ENCODE results near the gene CALD1.

Gene CALD1

DNA sequence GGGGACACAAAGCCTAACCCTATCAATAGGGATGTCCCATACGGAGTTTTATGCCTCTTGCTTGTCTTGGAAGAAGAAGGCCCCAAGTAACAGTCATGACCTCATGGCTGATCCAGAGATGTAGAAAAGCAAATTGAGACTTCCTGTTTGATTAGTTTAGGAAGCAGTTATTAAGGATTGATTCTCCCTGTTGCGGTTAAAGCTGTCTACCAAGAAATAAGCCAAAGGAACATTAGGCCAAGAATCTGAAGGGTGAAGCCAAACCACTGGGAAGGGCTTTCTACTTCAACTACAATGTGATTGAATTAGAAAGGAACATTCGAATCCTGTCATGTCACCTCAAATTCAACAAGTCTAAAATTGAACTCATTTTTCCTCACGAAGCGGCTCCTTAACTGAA, 146.3 kb downstream of the CALD1 start:
- DNase-seq, result no peak

GRCh38 chr7:134926396-134926795, 147.0 kb downstream of the CALD1 start:
- no peak for DNase-seq

DNA sequence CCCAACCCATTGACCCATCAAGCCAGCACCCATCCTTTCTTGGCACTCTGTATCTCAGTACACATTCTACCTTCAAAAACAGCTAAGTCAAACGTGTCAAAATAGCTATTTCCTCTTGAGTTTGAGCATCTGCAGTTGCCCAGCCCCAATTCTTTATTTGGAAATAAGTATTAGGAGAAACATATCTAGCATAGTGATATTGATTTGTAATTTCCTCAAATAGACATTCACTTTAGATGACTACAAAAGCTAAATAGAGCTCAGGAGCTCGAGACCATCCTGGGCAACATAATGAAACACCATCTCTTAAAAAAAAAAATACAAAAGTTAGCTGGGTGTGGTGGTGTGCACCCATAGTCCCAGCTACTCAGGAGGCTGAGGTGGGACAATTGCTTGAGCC, 147.6 kb downstream of the CALD1 start:
- DNase-seq, result no peak

- no peak for DNase-seq
These were observed 148.3 kb downstream of the CALD1 start for GRCh38 chr7:134927723-134928122.

DNA sequence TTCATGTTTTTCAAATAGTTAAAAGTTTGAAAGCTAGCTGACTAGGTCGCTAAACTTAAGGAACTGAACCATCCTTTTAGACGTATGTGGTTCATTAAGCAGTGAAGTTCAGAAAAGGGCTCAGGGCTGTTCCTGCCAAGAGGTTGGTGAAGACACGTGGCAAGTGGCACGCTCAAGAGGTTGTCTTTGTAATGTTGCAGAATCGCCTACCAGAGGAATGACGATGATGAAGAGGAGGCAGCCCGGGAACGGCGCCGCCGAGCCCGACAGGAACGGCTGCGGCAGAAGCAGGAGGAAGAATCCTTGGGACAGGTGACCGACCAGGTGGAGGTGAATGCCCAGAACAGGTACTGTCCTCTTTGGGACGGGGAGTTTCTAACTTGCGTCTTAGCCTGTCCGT, 149.1 kb downstream of the CALD1 start:
- no peak for DNase-seq

GRCh38 chr7:134931487-134931886, 152.1 kb downstream of the CALD1 start:
- no peak for DNase-seq

DNA sequence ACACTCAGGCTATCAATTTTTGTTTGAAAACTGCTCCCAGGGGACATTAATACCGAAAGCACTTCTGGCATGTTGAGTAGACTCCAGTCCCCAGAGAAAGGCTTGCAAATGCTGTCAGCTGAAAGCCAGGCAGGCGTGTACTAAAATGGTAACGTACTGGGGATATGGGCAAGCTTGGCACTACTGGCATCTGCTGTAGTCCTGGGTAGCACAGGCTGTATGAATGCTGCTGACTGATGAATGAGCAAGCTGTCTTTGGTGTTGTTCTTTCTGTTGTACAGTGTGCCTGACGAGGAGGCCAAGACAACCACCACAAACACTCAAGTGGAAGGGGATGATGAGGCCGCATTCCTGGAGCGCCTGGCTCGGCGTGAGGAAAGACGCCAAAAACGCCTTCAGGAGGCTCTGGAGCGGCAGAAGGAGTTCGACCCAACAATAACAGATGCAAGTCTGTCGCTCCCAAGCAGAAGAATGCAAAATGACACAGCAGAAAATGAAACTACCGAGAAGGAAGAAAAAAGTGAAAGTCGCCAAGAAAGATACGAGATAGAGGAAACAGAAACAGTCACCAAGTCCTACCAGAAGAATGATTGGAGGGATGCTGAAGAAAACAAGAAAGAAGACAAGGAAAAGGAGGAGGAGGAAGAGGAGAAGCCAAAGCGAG, 153.4 kb downstream of the CALD1 start:
- DNase-seq, result no peak

DNA sequence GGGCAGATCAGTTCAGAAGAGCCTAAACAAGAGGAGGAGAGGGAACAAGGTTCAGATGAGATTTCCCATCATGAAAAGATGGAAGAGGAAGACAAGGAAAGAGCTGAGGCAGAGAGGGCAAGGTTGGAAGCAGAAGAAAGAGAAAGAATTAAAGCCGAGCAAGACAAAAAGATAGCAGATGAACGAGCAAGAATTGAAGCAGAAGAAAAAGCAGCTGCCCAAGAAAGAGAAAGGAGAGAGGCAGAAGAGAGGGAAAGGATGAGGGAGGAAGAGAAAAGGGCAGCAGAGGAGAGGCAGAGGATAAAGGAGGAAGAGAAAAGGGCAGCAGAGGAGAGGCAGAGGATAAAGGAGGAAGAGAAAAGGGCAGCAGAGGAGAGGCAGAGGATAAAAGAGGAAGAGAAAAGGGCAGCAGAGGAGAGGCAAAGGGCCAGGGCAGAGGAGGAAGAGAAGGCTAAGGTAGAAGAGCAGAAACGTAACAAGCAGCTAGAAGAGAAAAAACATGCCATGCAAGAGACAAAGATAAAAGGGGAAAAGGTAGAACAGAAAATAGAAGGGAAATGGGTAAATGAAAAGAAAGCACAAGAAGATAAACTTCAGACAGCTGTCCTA, 154.1 kb downstream of the CALD1 start:
- no peak for DNase-seq

GRCh38 chr7:134935701-134936100, 156.3 kb downstream of the CALD1 start:
- DNase-seq, result no peak

- DNase-seq, result no peak
These were observed 157.6 kb downstream of the CALD1 start for GRCh38 chr7:134936893-134937510.

DNA sequence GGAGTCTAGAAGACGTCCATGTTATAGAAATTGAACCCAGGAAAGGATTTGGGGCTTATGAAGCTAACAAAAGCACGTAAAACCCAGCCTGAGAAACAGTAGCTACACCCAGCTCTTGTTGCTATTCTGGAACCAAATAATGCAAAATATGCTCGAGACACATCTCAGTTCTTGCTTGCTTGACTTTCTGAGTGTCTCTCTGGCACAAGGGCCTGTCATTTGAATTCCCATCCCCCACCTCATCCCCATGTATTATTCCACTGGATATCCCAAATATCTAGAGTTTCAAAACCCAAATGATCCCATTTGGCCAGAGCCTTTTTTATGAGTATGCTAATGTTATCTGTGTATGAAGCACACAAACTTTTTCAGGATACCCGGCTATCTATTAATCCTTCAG, 158.7 kb downstream of the CALD1 start:
- DNase-seq, result no peak

DNA sequence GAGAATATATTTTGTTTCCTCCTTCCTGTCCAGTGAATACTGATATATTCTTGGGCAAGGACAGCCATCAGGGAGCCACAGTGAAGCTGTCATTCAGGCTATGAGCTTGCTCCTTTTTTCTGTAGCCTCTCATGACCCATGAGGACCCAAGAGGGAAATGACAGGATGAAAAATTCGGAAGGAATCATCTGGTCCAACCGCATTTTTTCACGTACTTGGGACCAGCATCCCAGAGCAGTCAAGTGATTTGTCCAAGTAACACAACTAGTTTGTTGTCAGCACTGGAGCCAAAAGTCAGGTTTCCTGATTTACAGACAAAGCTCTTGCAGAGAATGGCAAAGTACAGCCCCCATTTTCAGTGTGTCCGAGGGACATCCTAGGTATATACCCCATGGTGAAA, 159.7 kb downstream of the CALD1 start:
- DNase-seq, result no peak

DNA sequence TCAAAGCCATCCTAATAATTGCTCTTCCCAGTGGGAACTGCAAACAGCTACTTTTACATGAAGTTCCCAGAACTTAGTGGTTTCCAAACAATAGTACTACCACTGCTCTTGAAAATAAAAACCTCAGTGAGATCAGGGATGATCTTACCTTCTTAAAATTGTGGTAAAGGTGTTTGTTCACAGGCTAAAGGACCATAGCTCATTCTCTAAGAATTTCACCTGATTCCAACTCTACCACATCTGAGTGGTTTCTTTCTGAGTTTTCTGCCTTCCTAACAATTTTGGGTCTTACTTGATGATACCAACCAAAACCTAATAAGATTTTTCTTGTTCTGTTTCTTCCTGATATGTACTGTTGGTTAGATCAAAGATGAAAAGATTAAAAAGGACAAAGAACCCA, 161.3 kb downstream of the CALD1 start:
- no peak for DNase-seq

DNA sequence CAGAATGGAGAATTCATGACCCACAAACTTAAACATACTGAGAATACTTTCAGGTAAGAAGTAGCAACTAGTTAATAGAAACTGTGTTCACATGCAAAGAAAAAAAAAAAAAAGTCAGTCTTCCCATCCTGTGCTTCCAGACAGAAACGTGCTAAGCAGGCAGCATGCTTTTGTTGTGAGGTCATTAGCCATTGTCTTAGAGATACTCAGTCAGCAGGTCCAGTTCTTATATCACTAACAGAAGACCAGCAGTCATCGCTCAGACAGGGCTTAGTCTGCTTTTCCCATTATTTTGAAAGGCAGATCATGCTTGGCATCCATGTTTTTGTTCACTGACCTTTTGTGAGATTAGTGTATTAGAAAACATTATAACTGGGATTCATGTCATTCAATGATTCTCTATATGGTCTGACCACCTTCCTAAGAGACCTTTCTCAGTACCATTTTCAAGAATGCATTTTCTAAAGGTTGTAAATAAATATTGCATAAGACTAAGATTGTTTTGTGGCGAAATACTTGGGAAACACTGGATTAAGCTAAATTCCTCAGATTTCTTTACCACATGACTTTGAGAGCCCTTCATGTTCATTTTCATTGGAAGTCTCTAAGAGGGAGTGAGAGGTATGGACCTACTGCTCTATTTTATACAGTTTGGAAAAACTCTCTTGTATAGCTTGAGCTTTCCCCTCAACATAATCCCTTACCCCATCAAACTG, 161.9 kb downstream of the CALD1 start:
- DNase-seq, result no peak

DNA sequence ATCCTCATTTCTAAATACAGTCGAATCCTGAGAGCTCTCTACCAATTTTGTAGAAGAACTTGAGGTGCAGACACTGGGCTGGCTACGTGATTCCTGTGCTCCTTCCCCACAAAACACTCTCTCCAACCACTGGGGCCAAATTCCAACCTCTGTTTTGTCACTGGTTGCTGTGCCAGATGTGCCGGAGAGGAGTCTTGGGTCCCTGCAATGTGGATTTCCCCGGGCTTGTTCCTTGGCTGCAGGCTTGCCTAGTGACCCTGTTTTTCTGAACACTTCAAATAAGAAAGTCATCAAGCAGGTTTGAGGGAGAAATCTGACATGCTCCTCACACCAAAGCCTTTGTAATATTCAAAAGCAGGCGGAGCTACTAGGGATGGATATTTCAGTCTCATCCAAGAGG, 162.5 kb downstream of the CALD1 start:
- no peak for DNase-seq

GRCh38 chr7:134942690-134943466, 163.4 kb downstream of the CALD1 start:
- no peak for DNase-seq

DNA sequence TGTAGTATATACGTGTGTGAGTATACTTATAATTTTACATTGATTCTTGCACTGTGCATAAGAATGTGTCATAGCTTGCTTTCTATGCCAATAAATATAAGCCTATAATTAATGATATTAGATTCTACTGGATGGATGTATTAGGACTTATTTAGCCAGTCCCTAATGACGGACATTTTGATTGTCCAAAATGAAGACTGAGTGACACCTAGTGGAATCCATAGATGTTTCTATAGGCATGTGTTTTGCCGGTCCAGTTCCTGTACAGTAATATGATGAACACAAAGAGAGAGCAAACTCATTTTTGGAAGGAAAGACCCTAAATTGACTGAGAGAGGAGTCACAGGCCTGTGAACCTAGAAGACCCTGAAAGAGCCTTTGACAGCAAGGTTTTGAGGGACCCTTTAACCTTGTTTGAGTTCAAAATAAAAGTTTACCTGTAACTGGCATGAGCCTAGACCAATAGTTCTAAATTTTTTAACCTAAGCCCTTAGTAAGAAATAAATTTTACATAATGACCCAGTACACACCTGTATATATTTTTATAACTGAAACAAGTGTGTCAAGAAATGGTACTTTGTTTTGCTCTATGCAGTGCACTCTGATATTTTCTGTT, 164.5 kb downstream of the CALD1 start:
- no peak for DNase-seq

- no peak for DNase-seq
These were observed 166.3 kb downstream of the CALD1 start for GRCh38 chr7:134945691-134946090.

DNA sequence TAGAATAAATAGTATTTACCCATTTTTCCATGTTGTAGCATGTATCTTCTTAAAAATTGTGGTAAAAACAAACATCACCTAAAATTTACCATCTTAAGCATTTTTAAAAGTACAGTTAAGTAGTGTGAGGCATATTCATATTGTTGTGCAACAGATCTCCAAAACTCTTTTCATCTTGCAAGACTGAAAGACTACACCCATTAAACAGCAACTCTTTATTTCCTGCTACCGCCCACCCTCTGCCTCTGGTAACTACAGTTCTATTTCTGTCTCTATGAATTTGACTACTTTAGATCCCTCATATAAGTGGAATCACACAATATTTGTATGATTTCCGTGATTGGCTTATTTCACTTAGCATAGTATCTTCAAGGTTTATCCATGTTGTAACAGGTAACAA, 166.8 kb downstream of the CALD1 start:
- DNase-seq, result peak in 1 of 56 donors; percentile 5

DNA sequence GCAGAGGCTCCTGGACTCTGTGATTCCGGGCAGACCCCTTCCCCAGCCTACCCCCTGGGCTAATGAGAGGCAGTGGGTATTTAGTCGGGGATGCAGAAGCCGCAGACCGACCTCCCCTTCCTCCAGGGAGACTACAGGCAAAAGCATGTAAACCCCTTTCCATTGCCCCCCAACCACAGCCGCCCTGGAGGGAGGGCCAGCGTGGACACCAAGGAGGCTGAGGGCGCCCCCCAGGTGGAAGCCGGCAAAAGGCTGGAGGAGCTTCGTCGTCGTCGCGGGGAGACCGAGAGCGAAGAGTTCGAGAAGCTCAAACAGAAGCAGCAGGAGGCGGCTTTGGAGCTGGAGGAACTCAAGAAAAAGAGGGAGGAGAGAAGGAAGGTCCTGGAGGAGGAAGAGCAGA, 167.9 kb downstream of the CALD1 start:
- no peak for DNase-seq

GRCh38 chr7:134947831-134948230, 168.4 kb downstream of the CALD1 start:
- DNase-seq, result no peak
